HG02678 (cell line): ENCODE data around the gene BRDT.

Experiments
- ATAC-seq: cut with Tn5 transposase; IDR thresholded peaks from one replicate; pipeline ENCODE4 v1.9.1; 2021; ENCODE audit warnings: mild to moderate bottlenecking, moderate library complexity; ENCODE audit not compliant: unreplicated experiment

BRDT gene

DNA sequence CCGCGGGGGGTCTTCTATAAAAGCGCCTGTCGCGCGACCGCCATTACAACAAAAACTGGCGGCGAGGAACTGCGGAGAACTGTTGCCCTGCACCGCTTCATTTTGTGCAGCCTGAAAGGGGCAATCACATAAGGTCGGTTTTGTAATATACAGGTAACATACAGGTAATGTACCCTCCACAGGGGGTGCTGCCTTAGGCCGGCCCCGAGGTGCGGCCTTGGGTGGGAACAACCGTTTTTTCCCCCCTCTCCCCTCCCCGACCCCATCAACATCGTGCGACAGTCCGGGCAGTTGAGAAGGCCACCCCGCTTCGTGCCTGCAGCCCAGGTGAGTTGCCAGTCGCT lies at the start of gene BRDT:
BRDT (plus strand) TSS at position 46 of the 344 bp plus-strand sequence. CDS start 13,354 bp downstream, outside the sequence.
- ATAC-seq: no peak

DNA sequence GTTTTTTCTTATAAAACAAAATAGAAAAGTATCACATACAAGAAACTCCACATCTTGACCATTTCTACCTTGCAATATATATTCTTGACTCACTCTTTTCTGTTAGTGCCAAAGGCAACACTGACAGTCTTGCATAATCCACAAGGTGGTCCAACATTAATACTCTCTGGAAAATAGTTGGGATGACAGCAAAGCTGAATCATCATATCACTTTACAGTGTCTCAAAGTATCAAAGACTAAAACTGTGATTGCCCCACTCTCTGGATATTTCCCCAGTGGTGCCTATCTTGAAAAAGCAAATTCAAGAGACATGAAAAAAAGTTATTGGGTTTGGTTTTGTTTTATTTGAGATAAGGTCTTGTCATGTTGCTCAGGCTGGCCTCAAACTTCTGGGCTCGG lies 48.6 kb upstream of the BRDT start:
- ATAC-seq: no peak

DNA sequence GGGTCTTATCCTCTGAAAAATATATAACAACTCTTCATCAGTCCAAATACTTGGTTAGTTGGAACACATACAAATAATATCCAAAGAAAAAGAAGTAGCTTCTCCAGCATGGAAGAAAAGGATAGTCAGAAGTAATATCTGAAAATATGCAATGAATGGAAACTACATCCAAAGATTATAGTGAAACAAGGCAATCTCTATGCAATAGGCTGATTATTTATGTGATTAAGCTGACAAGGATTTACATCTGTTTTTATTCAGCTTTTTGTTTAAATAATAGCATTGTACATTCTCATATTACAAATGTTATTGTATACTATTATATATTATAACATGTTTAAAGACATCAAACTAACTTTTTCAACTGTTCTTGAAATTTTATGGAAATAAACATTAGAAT lies 48.0 kb upstream of the BRDT start:
- no peak for ATAC-seq

DNA sequence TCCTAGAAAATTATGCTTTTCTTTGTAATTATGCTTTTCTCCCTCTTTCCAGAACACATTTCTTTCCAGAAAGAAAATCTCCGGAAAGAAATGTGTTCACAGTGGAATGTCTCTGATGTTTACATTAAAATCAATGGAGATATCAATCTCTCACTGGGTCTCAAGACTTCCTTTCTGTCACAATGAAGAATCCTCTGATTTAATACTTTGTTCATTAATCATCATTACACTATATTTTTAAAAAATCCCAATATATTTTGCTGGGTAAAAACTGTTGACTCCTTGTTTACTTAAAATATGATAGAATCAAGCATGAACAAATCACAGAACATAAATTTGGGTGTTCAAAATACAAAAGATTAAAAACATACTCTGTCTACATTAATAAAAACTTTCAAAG lies 36.9 kb upstream of the BRDT start:
- ATAC-seq: no peak

DNA sequence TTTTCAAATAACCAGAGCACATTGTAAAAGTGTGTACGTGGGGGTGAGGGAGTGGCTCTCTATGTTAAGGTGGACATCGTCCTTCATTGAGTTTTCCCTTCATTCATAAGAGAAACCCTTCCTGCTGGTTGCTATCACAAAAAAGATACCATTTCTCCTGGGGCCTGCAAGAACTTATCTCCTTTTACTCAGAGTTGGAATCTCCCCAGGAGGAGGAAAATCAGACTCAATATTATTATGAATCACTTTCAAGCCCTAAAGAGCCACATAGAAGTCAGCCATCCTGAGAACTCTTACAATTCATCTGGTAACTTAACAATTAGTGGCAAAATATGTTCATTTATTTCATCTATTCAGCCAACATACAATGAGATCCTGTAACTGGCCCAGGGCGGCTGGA lies 36.2 kb upstream of the BRDT start:
- no peak for ATAC-seq

DNA sequence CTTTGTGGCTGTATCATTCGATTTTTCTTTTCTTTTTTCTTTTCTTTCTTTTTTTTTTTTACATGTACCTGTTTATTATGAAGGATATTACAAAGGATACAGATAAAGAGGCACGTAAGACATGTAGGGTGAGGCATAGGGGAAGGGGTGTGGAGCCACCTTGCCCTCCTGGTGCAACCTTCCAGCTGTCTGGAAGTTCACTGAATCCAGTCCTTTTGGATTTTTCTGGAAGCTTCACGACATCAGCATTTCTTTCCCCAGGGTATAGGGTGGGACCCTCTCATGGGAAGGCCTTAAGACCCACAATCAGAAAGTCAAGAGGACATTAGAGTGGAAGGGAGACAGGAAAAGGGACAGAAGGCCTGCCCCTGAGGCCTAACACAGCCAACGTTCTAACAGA lies 33.2 kb upstream of the BRDT start:
- ATAC-seq: no peak

DNA sequence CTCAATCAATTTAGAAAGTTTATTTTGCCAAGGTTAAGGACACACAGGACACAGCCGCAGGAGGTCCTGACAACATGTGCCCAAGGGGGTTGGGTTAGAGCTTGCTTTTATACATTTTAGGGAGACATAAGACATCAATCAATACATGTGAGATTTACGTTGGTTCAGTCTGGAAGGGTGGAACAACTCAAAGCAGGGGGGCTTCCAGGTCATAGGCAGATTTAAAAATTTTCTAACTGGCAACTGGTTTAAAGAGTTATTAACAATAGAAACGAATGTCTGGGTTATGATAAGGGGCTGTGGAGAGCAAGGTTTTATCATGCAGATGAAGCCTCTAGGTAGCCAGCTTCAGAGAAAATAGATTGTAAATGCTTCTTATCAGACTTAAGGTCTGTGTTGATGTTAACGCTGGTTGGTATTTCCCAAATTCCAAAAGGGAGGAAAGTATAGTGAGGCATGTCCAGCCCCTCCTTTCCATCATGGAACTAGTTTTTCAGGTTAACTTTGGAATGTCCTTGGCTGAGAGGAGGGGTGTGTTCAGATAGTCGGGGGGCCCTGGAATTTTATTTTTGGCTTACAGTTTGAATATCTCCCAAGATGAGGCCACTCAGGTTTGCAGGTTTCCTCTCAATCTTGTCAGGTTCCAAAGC lies 32.3 kb upstream of the BRDT start:
- no peak for ATAC-seq

DNA sequence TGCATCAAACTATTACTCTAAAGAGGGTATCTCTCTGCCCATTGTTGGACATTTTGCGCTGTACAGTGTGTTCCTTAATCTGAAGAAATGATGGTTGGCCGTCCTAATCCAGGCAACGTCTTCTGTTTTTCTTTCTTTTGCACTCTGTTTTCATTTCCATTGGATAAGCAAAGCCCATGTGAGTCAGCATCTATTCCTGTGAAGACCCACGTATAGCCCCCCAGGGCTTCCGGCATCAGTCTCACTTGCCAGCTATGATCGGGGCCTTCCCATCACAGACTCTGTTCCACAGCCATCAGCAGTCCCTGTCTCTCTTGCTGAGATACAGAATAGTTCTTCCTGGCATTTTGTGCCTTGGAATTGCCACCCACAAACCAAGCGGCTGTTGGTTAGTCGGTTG lies 29.2 kb upstream of the BRDT start:
- no peak for ATAC-seq

DNA sequence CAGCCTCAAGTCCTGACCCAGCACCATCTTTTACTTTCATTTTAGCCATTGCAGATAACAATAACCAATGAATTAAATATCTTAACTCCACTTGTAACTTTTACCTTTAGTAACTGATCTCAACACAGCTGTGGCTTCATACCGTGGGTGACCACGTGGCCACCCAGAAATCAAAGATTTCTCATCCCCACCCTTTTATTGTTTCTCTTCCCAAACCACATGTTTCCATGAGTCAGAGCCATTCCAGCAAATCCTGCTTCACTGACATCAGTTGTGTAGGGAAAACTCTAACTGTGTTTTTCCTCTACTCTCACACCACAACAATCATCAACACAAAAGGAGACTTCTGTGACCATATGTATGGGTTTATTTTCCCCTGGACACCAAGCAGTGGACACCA lies 25.1 kb upstream of the BRDT start:
- ATAC-seq: no peak

DNA sequence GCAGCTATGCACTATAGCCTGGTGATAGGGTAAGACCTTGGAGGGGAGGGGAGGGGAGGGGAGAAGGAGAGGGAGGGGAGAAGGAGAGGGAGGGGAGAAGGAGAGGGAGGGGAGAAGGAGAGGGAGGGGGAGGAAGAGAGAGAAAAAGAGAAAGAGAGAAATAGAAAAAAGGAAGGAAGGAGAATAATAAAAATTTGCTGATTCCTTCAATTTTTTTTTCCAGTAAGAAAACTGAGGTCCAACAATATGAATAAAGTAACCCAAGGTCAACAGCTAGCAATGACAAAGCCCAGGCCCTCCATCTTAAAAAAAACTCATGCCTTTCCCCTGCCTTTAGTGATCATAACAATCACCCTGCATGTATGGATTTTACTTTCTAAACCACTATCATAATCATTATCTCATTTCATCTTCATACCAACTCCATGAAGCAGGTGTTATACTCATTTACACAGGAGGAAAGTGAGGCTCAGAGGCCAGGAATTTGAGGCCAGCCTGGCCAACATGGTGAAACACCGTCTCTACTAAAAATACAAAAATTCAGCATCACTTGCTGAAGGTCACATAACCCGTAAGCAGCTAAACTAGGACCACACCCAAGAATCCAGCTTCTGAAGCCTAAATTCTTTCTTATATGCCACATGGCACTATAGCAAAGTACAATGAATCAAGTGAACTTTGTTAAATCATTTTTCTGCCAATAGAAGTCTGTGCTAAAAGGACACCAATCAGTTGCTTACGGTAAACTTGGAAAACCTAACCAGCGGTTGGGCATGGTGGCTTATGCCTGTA lies 23.4 kb upstream of the BRDT start:
- no peak for ATAC-seq

DNA sequence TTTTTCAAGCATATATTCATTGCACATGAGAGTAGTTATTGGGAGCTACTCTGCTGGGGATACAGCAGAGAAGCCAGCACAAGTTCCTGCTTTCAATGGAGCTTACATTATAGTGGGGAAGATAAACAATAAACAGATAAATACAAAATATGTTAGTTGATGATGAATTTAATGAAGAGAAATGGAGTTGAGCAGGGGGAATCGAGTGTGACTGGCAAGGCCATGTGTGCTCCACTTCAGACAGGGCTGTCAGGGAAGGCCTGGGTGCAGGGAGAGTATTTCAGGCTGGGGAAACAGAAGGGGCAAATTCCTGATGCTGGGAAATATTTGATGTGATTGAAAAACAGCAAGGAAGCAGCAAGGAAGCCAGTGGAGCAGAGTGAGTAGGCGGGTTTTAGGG lies 21.2 kb upstream of the BRDT start:
- no peak for ATAC-seq

DNA sequence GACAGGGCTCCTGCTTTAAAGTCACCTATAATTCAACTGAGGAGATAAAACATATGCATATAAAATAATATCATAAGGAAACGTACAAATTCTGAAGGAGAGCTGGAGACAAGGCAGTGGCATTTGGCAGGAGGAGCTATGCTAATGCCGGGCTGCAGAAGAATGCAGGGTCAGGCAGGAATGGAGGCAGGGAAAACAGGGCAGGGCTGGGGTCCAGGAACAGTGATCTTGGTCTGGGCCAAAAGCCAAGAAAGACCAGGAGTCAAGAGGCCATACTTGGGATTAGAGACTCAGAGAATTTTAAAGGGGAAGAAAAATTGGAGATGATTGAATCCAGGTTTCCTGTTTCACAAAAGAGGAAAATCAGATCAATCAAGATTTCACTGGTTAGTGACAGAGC lies 20.0 kb upstream of the BRDT start:
- ATAC-seq: no peak

DNA sequence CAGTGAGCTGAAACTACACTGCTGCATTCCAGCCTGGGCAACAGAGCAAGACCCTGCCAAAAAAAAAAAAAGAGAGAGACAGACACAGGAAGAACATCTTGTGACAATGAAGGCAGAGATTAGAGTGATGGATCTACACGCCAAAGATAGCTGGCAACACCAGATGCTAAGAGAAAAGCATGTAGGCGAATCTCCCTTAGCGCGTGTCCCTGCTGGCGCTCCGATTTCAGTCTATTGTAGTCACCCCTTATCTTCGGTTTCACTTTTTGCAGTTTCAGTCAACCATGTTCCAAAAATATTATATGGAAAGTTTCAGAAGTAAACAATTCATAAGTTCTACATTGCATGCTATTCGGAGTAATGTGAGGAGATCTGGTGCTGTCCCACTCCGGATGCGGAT lies 11.6 kb upstream of the BRDT start:
- ATAC-seq: no peak

DNA sequence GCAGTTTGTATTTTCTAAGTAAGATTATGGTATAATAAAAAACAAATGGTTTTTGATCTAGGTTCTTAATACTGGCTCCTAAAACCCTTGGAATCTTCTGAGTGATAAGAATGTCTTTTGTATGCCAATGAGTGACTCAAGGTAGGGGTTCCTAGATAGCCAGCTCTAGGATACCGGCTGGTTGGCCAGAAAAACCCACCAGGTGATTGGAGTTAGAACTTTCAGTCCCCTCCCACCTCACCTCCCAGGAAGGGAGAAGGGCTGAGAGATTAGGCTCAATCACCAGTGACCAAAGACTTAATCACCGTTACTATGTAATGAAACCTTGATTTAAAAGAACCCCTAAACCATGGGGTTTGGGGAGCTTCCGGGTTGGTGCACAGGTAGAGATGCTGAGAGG lies 8.7 kb upstream of the BRDT start:
- ATAC-seq: no peak

DNA sequence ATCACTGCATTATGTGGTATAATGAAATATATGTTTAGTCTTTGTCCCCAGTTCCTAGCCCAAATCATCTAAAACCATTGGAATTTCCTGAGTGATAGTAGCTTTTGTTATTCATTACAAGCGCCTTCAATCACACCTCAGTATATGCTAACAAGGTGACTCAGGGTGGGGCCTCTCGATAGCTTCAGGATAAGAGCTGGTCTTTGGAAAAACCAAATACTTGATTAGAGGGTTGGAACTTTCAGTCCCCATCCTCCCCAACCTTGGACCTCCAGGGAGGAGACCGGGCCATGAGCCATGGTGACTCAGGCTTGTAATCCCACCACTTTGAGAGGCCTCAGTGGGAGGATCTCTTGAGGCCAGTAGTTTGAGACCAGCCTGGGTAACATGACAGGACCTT lies 5.1 kb upstream of the BRDT start:
- no peak for ATAC-seq

DNA sequence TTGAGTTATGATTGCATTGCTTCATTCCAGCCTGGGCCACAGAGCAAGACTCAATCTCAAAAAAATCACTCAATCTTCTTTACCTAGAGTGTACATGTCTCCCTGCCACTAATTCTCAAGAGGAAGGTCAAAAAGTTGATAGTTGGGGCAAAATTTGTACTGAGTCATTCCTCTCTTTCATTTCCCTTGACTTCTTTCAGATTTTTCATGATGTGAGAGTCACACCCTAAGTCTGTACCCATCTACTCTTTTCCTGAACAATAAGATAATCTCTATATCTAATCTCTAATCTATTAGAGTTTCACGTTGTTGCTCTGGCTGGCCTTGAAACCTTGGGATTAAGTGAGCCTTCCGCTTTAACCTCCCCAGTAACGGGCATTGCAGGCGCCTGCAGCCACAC lies 1.1 kb upstream of the BRDT start:
- no peak for ATAC-seq

DNA sequence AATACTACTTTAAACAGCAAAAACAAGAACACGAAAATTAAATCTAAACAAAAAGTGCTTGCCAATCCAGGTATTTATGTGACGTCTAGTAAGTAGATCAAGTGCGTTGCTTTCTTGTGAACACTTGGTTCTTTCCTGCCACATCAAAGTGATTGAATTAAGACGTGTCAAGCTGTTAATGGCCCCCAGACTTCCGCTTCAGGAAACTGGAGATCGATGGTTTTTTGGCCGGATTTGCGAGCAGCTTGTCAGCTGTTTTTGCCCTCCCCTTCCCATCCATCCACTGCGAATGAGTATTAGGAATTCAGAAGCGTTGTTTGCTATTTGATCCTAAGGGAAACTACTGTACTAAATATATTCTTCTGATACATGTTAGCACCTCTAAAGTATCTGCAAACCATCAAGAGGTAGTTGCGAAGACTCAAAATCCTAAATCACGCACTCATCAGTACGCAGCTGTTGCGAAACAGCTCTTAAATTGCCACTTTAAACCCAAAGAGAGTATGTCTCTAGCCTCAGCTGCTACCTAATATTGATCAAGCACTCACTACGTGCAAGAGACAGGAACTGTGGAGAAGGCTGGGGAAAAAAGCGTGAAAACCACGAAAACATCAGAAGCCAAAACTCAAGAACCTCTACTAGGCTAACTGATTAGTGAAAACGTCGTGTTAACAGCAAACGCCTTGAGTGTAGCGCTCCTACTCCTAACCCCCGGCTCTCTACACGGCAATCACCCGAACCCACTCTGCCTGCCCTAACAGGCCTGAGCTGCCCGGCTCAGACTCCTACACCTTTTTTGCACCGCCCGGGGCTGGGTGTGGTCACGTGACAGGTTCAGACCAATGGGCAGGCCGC lies 473 bp upstream of the BRDT start:
- ATAC-seq: no peak

DNA sequence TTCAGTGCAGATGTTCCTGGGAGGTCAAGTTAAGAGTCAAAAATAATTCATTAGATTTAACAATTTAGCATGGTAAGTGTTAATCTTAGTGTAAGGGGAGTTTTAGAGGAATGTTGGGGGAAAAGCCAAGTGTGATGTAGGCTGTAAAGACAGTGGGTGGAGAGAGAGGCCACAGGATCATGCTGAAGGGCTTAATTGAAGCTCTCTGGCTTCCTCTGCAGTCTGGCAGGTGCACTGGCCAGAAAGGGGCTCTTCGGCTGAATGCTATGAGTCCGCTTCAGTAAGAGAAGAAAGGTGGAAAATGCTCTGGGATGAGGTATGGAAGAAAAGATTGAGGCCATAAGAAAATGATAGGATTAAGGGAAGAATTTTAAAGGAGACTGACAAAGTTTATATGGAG lies 3.0 kb downstream of the BRDT start:
- no peak for ATAC-seq

DNA sequence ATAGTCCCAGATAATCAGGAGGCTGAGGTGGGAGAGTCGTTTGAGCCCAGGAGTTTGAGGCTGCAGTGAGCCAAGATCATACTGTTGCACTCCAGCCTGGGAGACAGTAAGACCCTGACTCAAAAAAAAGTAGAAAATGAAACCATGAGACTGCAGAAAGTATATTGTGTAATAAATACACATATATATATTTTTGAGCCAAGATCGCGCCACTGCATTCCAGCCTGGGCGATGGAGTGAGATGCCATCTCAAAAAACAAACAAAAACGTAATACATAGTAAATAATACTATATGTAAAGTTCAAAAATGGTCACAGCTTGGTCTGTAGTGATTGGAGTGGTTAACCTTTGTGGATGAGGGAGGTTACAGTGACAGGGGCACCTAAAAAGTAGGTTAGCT lies 9.7 kb downstream of the BRDT start:
- ATAC-seq: no peak

DNA sequence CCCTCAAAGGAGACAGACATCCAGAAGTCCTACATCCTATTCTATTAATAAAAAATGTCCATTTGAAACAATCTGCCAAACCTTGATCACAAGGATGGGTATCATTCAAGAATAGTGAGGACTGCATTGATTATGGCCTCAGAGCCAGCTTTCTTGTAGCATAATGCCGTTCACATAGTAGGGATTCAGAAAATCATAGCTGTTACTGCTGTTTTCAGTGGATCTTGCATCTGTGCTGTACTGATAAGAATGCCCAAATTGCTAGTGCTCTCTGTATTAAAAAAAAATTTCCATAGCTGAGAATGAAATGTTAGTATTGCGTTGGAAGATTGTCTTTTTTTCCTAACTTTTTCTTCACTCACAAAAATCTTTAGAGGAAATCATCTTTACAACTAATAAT lies 19.1 kb downstream of the BRDT start:
- no peak for ATAC-seq

DNA sequence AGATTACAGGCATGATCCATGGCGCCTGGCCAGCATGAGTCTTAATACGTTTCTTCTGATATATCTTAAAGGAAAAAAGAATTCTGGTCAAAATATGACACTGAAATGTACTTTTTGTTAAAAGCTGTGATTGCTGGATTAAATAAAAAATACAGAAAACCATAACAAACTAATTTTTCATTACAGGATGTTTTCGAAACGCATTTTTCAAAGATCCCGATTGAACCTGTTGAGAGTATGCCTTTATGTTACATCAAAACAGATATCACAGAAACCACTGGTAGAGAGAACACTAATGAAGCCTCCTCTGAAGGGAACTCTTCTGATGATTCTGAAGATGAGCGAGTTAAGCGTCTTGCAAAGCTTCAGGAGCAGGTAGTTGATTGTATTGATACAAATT lies 30.2 kb downstream of the BRDT start:
- no peak for ATAC-seq

DNA sequence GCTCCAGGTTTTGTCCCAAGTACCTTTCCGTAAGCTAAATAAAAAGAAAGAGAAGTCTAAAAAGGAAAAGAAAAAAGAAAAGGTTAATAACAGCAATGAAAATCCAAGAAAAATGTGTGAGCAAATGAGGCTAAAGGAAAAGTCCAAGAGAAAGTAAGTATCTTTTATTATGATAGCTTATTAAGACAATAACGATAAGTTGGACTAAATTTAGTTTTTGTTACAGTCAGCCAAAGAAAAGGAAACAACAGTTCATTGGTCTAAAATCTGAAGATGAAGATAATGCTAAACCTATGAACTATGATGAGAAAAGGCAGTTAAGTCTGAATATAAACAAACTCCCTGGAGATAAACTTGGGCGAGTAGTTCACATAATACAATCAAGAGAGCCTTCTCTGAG lies 31.5 kb downstream of the BRDT start:
- ATAC-seq: no peak
